Neural cell (in vitro differentiated cells): Measurements from ENCODE around the gene TLCD5. TPM values are rescaled to one million over a fixed set of nuclear protein-coding genes. Genes with fewer than 3 reads are reported as not detected.

ENCODE experiments used
- H2AFZ ChIP-seq: fragments of 200-600, 300-800 bp; sonication (generic), shearing (Covaris generic); 2 replicates; pipeline ENCODE4 v1.6.0; 2014; ENCODE audit warnings: low read depth, mild to moderate bottlenecking, antibody characterized with exemption, low read length, moderate library complexity
- H3F3A ChIP-seq: fragments of 200-600 bp; shearing (Covaris generic); 2 replicates; pipeline ENCODE4 v1.6.1; 2016; ENCODE audit warnings: mild to moderate bottlenecking, moderate library complexity, mixed read lengths, antibody characterized with exemption, low read length; ENCODE audit not compliant: insufficient read depth, poor library complexity, severe bottlenecking
- H3K27ac ChIP-seq: fragments of 200-600, 300-800 bp; sonication (generic), shearing (Covaris generic); 2 replicates; pipeline ENCODE4 v1.5.1; 2014; ENCODE audit warnings: mild to moderate bottlenecking, low read length, moderate library complexity
- H3K27me3 ChIP-seq: fragments of 300-800, 200-600 bp; sonication (generic), shearing (Covaris generic); 2 replicates; pipeline ENCODE4 v1.6.0; 2014; ENCODE audit warnings: mild to moderate bottlenecking, low read depth, low read length, moderate library complexity; ENCODE audit not compliant: insufficient read depth
- H3K36me3 ChIP-seq: fragments of 300-800, 200-600 bp; sonication (generic), shearing (Covaris generic); 2 replicates; pipeline ENCODE4 v1.5.1; 2014; ENCODE audit warnings: mild to moderate bottlenecking, antibody characterized with exemption, low read length, moderate library complexity; ENCODE audit not compliant: insufficient read depth
- H3K4me2 ChIP-seq: fragments of 300-800, 200-600 bp; sonication (generic), shearing (Covaris generic); 2 replicates; pipeline ENCODE4 v1.6.0; 2014; ENCODE audit warnings: mild to moderate bottlenecking, low read length
- H3K4me3 ChIP-seq: fragments of 300-800, 200-600 bp; sonication (generic), shearing (Covaris generic); 2 replicates; pipeline ENCODE4 v1.5.1; 2014; ENCODE audit warnings: mild to moderate bottlenecking, low read length, moderate library complexity
- H3K79me2 ChIP-seq: fragments of 200-600 bp; shearing (Covaris generic); replicated peaks from 2 replicates; pipeline ENCODE4 v1.6.0; 2014; ENCODE audit warnings: mild to moderate bottlenecking, low read length, moderate library complexity; ENCODE audit not compliant: insufficient read depth
- H3K9ac ChIP-seq: fragments of 300-800, 200-600 bp; sonication (generic), shearing (Covaris generic); 2 replicates; pipeline ENCODE4 v1.6.1; 2016; ENCODE audit warnings: mild to moderate bottlenecking, low read length, mixed read lengths
- H3K9me2 ChIP-seq: fragments of 200-600 bp; shearing (Covaris generic); 2 replicates; pipeline ENCODE4 v1.6.1; 2016; ENCODE audit warnings: mild to moderate bottlenecking, low read length, mixed read lengths; ENCODE audit not compliant: insufficient read depth
- H3K9me3 ChIP-seq: fragments of 200-600, 300-800 bp; sonication (generic), shearing (Covaris generic); 2 replicates; pipeline ENCODE4 v1.6.1; 2016; ENCODE audit warnings: mild to moderate bottlenecking, mixed run types, low read length, moderate library complexity, mixed read lengths
- H4K20me1 ChIP-seq: fragments of 200-600 bp; shearing (Covaris generic); 2 replicates; pipeline ENCODE4 v1.6.1; 2016; ENCODE audit warnings: mild to moderate bottlenecking, mixed run types; ENCODE audit not compliant: insufficient read depth
- CTCF ChIP-seq: fragments of 450-650 bp; IDR thresholded peaks from 2 replicates; pipeline ENCODE4 v1.5.1; 2014; ENCODE audit warnings: antibody characterized with exemption, mild to moderate bottlenecking, moderate library complexity; ENCODE audit not compliant: poor library complexity, severe bottlenecking
- EP300 ChIP-seq: fragments of 450-650 bp; conservative IDR thresholded peaks from 2 replicates; pipeline ENCODE4 v1.6.1; 2014; ENCODE audit warnings: antibody characterized with exemption, mild to moderate bottlenecking, moderate library complexity; ENCODE audit not compliant: poor library complexity, severe bottlenecking
- EZH2 ChIP-seq: fragments of 200-600, 300-800 bp; shearing (Covaris generic), sonication (generic); IDR thresholded peaks from 2 replicates; pipeline ENCODE4 v1.6.1; 2014; ENCODE audit warnings: antibody characterized with exemption, low read length, borderline replicate concordance, mild to moderate bottlenecking; ENCODE audit not compliant: insufficient read depth, poor library complexity, severe bottlenecking
- MXI1 ChIP-seq: fragments of 450-650 bp; conservative IDR thresholded peaks from 2 replicates; pipeline ENCODE4 v1.6.1; 2014; ENCODE audit warnings: antibody characterized with exemption, mild to moderate bottlenecking; ENCODE audit not compliant: poor library complexity, severe bottlenecking
- POLR2AphosphoS5 ChIP-seq: IDR thresholded peaks from 2 replicates; pipeline ENCODE4 v1.6.1; 2012
- RAD21 ChIP-seq: fragments of 450-650 bp; conservative IDR thresholded peaks from 2 replicates; pipeline ENCODE4 v1.6.1; 2014; ENCODE audit warnings: antibody characterized with exemption, mild to moderate bottlenecking, moderate library complexity
- REST ChIP-seq: IDR thresholded peaks from 2 replicates; pipeline ENCODE4 v1.6.1; 2012; ENCODE audit warnings: borderline replicate concordance
- SMC3 ChIP-seq: fragments of 450-650 bp; conservative IDR thresholded peaks from 2 replicates; pipeline ENCODE4 v1.6.1; 2014; ENCODE audit warnings: antibody characterized with exemption, mild to moderate bottlenecking, moderate library complexity; ENCODE audit not compliant: poor library complexity
- TAF1 ChIP-seq: IDR thresholded peaks from 2 replicates; pipeline ENCODE4 v1.6.1; 2012; ENCODE audit warnings: low read depth
- polyA plus RNA-seq: library from polyadenylated mRNA; depleted of rRNA; stranded (reverse); fragments of >200 nt; gene quantifications from 2 replicates; pipeline ENCODE4 v1.2.3, GENCODE V29; 2014

The TLCD5 gene
- polyA plus RNA-seq, 1 donor from 2014 or later = 31.1 TPM

- Histone ChIP-seq H4K20me1 (no peaks in the 10 kb centered on the region), H2AFZ (no peak overlapping the region), H3K27me3 (no peaks in the 10 kb centered on the region), H3K79me2 (no peaks in the 10 kb centered on the region), H3K4me3 (no peak overlapping the region), H3K9ac (no peak overlapping the region), H3K4me2 (no peak overlapping the region), H3F3A (no peaks in the 10 kb centered on the region), H3K36me3 (no peaks in the 10 kb centered on the region), H3K27ac (no peak overlapping the region), H3K9me3 (no peaks in the 10 kb centered on the region), H3K9me2 (no peaks in the 10 kb centered on the region)
- TF ChIP-seq RAD21 (no peak), MXI1 (no peak), CTCF (no peak), POLR2AphosphoS5 (no peak), TAF1 (no peak), EP300 (no peak)
These were observed 42.0 kb upstream of the TLCD5 start for GRCh38 chr11:120283124-120283523.

GRCh38 chr11:120284272-120284671, 40.8 kb upstream of the TLCD5 start:
- no peak overlapping the region for H3K9ac ChIP-seq
- no peak overlapping the region for H3K4me3 ChIP-seq
- no peak overlapping the region for H3K27ac ChIP-seq
- no peak overlapping the region for H2AFZ ChIP-seq
- TF ChIP-seq RAD21 = no peak
- no peaks in the 10 kb centered on the region for H4K20me1 ChIP-seq
- H3F3A ChIP-seq = no peaks in the 10 kb centered on the region
- H3K27me3 ChIP-seq = no peaks in the 10 kb centered on the region
- H3K9me2 ChIP-seq = no peaks in the 10 kb centered on the region
- no peaks in the 10 kb centered on the region for H3K36me3 ChIP-seq
- H3K79me2 ChIP-seq = no peaks in the 10 kb centered on the region
- H3K9me3 ChIP-seq = no peaks in the 10 kb centered on the region
- H3K4me2 ChIP-seq = no peak overlapping the region

- H3F3A ChIP-seq = no peaks in the 10 kb centered on the region
- no peaks in the 10 kb centered on the region for H3K79me2 ChIP-seq
- TF ChIP-seq CTCF = no peak
- TF ChIP-seq EP300 = no peak
- TF ChIP-seq TAF1 = no peak
- TF ChIP-seq EZH2 = no peak
- no peak for TF ChIP-seq RAD21
- no peak for TF ChIP-seq MXI1
- no peak for TF ChIP-seq REST
- no peak for TF ChIP-seq POLR2AphosphoS5
- TF ChIP-seq SMC3 = no peak
- no peaks in the 10 kb centered on the region for H4K20me1 ChIP-seq
- no peak overlapping the region for H3K27ac ChIP-seq
- H3K9me2 ChIP-seq = no peaks in the 10 kb centered on the region
- no peaks in the 10 kb centered on the region for H3K36me3 ChIP-seq
- H3K4me3 ChIP-seq = no peak overlapping the region
- H2AFZ ChIP-seq = no peak overlapping the region
- no peaks in the 10 kb centered on the region for H3K27me3 ChIP-seq
- H3K9ac ChIP-seq = no peak overlapping the region
- no peak overlapping the region for H3K4me2 ChIP-seq
- no peaks in the 10 kb centered on the region for H3K9me3 ChIP-seq
These were observed 39.8 kb upstream of the TLCD5 start for GRCh38 chr11:120285256-120285655.
